SKM-1 treated with dmso at 0.1 percent for 144 hours (cell line): Measurements from ENCODE around the gene RASGEF1C.
A peak's percentile ranks its signal among the peaks of the same experiment; 100 is the strongest.

Experiments
- DNase-seq: peaks from one replicate; lab custom pipeline; 2025; ENCODE audit not compliant: unreplicated experiment; lab: John Stamatoyannopoulos, UW

RASGEF1C gene

GRCh38 chr5:180209137-180209581, at the start of gene RASGEF1C:
TSS of gene RASGEF1C (minus strand) at chr5:180209211. CDS start at chr5:180138052, 71,159 bp downstream.
- peak; percentile 71 for DNase-seq

DNA sequence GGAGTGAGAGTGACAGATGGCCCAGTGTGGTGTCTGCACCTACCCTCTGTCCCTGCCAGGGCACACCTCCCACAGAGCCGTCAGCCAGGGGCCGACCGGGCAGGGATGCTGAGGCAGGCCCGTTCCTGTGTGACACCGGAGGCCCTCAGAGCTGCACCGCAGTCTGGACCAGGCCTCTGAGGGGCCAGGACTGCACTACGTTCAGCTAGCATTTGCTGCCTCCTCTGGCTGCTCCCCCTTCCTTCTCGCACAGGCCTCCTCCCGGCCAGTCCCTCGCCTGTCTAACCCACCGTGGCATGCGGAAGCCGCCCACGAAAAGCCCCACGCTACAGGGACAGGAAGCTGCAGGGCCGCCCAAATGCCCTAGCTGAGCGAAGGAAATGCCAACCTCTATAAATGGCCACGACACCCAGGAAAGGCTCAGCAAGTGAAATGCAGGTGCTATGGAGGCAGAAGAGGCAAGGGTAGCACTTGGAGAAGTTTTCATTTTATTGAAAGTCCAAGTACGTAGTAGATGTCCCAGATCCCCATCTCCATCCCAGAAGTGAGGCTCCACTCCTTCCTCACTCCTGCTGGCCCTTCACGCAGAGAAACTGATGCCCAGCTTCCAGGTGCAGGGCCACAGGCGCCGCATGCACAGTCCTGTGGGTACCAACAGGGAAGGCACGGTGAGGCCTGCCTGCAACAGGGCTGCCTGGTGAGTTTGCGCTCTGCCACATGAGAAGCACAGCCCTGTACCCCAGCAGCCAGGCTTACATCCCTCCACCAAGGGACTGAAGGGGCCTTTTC, 44.2 kb upstream of the RASGEF1C start:
- no peak for DNase-seq

DNA sequence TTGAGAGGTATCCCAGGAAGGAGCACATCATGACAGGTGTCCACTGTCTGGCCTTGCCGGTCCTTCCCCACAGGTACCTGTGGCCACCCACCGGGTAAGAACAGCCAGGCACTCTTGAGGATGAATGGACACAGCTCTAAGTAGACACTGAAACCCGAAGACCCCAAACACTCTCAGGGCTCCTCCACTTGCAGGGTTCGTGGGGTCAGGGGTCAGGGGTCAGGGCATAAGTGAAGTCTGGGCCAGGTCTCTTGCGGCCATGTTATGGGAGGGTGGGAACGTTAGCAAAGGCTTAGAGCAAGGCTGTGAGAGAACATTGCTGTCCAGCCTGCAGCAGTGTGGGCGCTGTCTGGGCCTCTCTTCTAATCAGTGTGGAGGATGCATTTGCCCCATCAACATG, 42.9 kb upstream of the RASGEF1C start:
- no peak for DNase-seq

DNA sequence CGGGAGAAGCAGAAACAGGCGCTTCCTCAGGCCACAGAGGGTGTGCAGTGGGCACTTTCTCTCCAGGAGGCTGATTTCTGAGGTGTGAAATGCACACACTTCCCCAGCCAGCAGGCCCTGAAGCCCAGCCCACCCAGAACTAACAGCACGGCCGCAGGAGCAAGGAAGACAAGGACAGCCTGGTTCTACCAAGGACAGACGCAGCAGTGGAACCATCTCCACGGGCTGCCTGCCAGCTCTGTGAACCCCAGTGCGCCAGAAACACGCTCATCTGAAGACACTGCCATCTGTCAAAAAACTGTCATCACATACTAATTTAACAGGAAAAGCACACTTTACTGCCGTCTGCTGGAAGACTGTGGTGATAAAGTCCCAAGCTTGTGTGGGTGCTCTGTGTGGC, 42.1 kb upstream of the RASGEF1C start:
- no peak for DNase-seq

DNA sequence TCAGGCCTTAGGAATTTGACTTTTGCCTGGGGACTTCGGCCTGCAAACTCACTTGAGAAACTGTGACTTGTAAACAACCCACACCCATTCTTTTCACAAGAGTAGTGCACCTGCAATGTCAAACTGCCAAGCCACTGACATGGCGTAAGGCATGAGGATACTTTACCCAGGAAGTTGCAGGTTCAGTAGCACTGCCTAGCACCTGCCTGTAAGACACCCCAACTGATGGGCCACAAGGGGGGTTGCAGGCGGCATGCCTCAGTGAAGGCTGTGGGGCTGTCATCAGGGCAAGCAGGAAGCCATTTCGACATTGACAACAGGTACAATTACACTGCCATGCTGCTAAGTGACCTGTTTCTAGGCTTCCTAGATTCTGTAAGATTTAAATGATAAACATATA, 41.3 kb upstream of the RASGEF1C start:
- DNase-seq = no peak

DNA sequence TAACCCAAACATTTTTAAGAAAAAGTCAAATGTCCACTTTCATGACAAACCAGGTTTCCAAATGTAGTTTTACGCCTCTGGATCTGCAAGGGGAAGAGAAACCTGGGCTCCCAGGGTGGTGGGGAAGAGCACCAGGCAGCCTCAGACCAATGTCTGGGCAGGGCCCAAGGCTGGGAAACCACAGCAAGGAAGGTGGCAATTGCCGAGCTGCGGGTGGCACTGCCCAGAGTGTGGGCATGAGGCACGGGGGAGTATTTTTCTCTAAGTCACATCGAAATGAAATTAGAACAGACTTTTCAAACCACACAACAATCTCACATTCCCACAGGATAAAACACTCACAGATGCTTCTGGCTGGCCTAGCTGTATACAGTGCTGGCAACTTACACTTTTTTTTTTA, 32.6 kb upstream of the RASGEF1C start:
- no peak for DNase-seq

DNA sequence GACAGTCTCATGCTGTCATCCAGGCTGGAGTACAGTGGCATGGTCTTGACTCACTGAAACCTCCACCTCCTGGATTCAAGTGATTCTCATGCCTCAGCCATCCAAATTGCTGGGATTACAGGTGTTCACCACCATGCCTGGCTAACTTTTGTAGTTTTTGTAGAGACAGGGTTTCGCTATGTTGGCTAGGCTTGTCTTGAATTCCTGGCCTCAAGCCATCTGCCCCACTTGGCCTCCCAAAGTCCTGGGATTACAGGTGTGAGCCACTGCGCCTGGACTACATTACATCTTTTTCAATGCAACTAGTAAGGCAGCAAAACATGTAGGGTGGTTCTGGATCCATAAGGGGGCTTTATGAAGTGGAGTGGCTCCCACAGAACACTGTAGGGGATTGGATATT, 29.6 kb upstream of the RASGEF1C start:
- DNase-seq = no peak

DNA sequence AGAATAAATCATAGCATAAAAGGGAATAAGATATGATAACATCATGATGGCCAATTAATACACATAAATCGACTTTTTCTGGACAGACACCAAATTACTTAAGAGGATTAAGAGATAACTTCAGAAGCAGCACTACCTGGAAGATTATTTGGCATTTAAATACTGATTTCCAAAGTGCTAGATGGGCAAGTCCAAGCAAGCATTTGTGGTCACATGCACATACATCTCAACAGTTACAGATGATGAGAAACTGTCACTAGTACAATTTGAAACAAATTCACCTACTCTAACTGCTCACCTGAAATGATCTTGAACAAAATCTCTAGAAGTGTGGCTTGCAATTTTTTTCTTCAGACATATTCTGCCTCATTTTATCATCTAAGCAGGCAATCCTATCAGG, 26.8 kb upstream of the RASGEF1C start:
- no peak for DNase-seq

GRCh38 chr5:180235077-180235476, 26.1 kb upstream of the RASGEF1C start:
- DNase-seq = no peak

DNA sequence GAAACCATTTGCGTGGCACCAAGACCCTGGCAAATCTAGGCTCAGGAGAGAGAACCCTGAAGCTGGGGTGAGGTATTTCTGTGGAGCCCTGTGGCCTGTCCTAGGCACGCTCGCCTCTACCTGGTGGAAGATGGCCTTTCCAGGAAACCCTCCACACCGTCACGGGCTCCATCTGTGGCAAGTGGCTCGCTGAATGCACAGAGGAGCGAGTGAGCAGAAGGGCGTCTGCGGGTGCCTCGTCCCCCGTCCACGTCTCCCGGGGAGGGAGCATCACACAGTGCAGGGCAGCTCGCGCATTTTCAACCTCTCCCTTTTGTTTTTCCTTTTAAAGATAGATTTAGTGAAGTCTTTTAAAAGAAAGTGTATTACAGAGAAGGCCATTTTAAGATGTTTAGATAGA, 25.3 kb upstream of the RASGEF1C start:
- no peak for DNase-seq

GRCh38 chr5:180233729-180234128, 24.7 kb upstream of the RASGEF1C start:
- DNase-seq = no peak

- DNase-seq = no peak
Measured at GRCh38 chr5:180230017-180230416, 21.0 kb upstream of the RASGEF1C start.

DNA sequence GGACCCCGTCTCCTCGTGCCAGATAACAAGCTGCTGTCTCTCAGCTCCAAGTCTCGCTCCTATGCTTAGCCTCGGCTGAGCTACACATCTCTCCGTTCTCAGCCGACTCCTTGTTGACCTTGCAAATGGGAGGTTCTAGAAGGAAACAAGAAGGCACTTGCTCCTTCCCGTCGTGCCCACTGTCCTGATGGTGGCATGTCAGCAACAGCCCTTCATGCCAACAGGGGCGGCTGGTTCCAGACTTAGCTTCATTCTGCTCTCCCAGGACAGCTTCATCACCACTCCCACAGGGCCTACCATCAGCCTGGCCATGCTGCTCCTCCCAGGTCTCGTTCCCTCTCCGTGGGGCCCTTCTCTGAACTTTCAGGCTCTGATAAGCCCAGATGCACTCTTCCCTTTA, 13.0 kb upstream of the RASGEF1C start:
- DNase-seq = no peak

DNA sequence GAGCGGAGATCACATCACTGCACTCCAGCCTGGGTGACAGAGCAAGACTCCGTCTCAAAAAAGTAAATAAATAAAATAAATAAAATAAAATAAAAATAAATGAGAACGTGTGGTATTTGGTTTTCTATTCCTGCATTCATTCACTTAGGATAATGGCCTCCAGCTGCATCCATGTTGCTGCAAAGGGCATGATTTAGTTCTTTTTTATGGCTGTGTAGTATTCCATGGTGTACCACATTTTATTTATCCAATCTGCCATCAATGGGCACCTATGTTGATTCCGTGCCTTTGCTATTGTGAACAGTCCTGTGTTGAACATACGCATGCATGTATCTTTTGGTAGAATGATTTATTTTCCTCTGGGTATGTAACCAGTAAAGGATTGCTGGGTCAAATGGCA, 8.8 kb upstream of the RASGEF1C start:
- DNase-seq = no peak

DNA sequence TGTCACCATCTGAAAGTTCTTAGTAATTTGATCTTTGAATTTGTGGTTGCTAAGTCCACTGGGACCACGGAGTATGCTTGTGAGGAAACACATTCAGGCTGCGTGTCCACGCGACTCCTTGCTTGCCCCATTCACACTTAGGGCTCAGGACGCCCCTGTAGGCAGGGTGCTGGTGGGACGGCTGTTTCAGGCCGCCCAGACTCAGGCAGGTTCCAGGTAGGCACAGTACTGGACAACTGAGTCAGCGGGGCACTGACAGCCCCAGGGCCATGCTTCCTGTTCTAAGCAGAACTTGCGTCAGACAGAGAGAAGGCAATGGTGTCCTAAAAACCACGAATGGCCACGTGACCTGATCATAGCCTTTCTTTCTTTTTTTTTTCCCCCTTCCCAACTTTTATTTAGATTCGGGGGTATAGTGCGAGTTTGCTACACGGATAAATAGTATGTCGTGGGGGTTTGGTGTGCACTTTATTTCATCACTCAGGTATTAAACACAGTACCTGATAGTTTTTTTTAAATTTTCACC, 7.7 kb upstream of the RASGEF1C start:
- DNase-seq = no peak

DNA sequence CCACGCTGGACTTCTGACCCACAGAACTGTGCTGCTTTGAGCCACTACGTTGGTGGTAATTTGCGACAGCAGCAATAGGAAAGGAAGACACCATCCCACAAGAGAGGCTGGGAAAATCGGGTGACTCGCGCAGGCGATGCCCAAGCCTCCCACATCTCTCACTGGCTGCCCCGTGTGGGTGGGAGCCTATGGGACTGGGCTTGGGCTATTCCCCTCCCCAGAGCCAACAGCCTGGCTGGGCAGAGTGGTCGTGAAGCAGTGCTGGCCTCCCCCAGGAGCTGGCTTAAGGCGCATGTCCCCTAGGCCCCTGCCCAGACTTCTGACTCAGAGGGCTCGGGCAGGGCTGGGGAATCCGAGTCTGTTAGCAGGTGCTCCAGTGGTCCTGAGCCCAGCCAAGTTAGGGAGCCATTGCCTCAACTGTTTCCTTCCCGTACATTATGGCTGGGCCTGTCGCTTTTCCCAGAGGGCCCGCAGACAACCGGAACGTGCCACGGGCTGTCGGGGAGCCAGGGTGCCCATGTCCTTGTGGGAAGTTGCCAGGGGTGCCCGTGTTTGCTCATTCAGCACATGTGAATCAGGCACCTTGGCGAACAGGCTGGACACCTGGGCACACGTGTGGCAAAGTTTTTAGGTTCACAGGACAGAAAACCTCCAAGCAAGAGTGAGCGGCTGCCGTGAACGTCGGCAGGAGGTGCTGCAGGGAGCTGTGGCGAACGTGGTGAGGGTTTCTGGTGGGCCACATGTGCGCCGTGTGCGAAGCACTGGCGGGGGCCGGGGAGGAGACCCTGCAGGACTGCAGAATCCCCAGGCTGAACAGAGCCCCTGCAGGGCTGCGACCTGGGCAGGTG, 7.0 kb upstream of the RASGEF1C start:
- DNase-seq = no peak

DNA sequence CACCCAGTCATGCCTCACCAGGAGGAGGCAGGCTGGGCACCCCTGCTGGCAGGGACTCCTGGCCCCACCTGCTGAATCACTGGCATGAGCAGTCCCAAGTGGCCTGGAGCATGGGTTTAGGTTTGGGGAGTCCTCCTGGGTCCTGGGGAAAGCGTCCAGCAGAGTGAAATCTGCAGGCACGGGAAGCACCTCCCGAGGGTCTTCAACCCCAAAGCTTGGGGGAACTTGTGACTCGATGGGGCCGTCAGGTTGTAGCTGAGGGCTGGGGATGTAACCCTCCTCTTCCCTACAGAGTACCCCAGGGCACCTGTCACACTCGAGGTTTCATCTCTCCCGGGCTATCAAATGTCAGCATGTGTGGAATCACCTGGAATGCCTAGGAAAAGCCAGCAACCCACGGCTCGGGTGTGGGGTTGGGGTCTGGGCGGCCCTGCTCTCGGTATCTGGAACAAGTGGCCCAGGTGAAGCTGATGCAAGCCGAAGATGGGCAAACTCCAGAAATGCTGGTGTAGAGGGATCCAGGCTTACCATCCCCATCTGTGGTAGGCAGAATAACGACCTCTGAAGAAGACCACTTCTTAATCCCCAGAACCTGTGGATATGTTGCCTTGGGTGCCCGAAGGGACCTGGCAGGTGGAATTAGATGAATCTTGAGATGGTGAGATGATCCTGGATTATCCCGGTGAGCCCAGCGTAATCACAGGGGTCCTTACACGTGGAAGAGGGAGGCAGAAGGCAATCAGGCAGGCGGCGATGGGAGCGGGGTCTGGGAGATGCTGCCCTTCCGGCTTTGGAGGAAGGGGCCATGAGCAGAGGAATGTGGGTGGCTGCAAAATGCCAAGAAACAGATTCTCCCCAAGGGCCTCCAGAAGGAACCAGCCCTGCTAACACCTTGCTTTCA, 6.1 kb upstream of the RASGEF1C start:
- DNase-seq = no peak

GRCh38 chr5:180213657-180214207, 4.7 kb upstream of the RASGEF1C start:
- no peak for DNase-seq

DNA sequence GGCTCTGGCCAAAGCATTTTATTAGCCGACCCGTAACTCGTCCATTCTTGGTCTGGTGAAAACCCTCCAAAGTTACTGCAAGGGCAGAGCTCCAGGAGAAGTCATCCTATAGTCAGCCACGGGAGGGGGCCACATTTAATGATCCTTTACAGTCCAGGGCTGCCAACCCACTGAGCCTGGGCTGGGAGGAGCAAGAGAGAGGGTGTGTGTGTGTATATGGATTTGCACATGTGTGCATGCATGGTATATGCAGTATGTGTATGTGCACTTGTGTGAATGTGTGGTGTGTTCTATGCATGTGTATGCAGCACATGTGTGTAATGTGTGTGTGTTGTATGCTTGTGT, 4.2 kb upstream of the RASGEF1C start:
- no peak for DNase-seq

DNA sequence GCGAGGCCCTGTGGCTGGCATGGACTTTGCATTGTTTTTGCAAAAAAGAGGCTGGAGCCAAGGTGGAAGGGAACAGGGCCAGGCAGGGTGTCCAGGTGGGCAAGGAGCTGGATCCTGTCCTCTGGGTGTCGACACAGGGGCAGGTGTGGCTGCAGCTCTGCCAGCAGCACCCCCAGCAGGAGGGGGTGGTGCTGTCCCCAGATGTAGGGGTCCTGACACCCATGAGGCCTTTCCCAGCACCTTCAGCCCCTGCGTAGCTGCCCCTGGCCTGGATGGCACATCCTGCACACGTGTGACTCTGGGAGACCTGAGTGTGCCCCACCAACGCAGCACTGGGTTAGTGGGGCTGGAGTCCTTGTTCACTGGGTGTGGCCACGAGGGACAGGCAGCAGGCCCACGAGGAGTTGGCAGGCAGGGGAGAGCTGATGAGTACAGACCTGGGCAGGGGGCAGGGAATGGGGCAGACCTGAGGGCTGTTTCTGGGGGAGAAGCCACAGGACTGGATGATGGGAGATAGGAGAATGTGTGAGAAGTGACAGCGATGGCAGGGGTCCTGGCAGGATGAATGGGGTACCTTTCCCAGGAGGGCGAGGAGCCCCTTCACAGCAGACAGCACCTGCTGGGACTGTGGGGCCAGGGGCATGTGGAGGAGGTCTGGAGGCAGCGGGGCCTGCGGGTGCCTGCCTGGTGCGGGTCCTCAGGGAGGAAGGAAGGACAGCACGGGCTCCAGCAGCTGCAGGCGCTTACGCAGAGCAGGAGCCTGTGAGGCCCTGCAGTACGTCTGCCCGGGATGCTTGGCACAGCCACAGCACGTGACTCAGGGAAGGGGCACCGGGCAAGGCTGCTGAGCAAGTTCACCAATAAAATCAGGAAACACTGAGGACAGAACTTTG, 3.6 kb upstream of the RASGEF1C start:
- DNase-seq = no peak
